ENCODE measurements around the gene QSOX2. TPM values are rescaled to one million over a fixed set of nuclear protein-coding genes. Genes with fewer than 3 reads are reported as not detected.

The QSOX2 gene
- total RNA-seq: 15.2 and 17.0 TPM in 2 replicates

DNA sequence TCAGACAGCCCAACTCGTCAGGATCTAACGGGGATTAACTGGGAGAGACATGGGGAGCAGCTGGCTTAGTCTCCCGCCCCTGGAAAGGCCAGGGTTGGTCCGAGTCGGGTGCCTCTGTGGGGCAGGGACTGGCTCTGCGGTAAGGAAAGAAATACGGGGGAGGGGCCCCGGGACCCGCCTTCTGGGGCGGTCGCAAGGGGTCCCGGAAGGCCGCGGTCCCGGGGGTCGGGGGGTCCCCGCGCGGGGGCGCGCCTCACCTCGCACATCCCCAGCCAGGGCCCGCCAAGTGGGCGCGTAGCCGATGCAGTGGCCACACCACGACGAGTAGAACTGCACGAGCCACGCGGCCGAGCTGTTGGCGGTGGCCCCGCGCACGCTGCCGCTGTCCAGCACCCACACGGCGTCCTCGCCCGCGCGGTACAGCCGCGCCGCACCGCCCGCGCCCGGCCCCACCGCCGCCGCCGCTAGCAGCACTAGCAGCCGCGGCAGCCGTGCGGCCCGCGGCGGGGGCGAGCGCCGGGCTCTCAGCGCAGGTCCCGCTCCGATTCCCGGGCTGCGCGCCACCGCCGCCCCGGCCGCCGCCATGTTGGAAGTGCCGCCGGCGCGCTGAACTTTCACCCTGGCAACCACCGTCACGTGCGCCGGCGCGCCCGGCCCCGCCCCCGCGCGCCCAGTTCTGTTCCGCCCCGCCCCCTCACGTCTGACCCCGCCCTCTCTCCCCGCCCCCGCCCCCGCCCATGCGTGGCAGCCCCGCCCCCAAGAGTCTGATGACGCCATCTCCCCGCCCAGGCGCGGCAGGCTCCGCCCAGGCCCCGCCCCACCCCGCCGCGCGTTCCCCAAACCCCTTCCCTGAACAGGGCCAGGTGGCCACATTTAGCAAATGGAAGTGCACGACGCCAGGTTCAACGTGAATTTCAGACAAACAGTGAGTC, at the start of gene QSOX2:
QSOX2 (minus strand) TSS at position 594 of the 932 bp plus-strand sequence; CDS start at position 585, 9 bp downstream.

GRCh38 chr9:136204838-136205706, 40.5 kb downstream of the QSOX2 start, which contains the start of gene LHX3:
TSS of gene LHX3 (minus strand) at chr9:136205128. CDS start at chr9:136205012, 116 bp downstream.

Other genes starting within 250 kb of the QSOX2 start
- gene NACC2, start 150.5 kb downstream of the QSOX2 start, total RNA-seq: 23.6 and 25.1 TPM in 2 replicates
- 42.5 and 60.5 TPM in 2 replicates for gene TMEM250, start 126.9 kb downstream of the QSOX2 start, total RNA-seq
- not detected in 2 replicates for gene LHX3, start 40.7 kb downstream of the QSOX2 start, total RNA-seq
- not detected in 2 replicates for gene CCDC187, start 58.3 kb upstream of the QSOX2 start, total RNA-seq
- gene GPSM1, start 81.7 kb upstream of the QSOX2 start, total RNA-seq: 69.5 and 81.3 TPM in 2 replicates
- gene DNLZ, start 117.9 kb upstream of the QSOX2 start, total RNA-seq: 32.6 and 49.3 TPM in 2 replicates
- gene CARD9, start 127.9 kb upstream of the QSOX2 start, total RNA-seq: 6.7 and 8.1 TPM in 2 replicates
- gene SNAPC4, start 154.4 kb upstream of the QSOX2 start, total RNA-seq: 4.4 and 9.5 TPM in 2 replicates
- gene ENTR1, start 164.8 kb upstream of the QSOX2 start, total RNA-seq: 52.8 and 58.3 TPM in 2 replicates
- gene PMPCA, start 164.8 kb upstream of the QSOX2 start, total RNA-seq: 66.8 and 68.9 TPM in 2 replicates
- 6.6 and 9.2 TPM in 2 replicates for gene INPP5E, start 194.0 kb upstream of the QSOX2 start, total RNA-seq
- 36.0 and 40.9 TPM in 2 replicates for gene SEC16A, start 237.2 kb upstream of the QSOX2 start, total RNA-seq